ENCODE results near the gene ACOT11.
"Not testable (repeated sequence)": the region's sequence is repeated elsewhere in the genome, so short reads cannot be mapped to it uniquely, and the experiment has no call there.

ACOT11 gene

DNA sequence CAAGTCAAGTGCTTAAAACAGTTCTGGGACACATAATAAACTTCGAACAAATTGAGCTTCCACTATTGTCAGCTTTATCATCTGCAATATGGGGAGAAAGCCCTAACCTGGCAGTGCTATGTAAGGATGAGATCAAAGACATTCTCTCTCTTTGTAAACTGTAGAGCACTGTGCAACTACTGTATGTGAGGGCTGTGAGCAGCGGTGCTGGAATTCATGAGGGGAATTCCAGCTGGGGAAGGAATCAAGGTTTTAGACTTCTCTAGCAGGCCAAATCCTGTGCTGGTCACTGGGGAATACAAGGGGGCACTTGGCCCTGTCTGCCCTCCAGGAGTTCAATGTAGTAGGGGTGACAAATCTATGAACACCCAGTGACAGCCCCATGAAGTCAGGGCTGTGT lies 66.0 kb downstream of the ACOT11 start:
- Mint-ChIP-seq H3K27ac (ENCODE audit: low read depth) (no peak overlapping the region), H3K9me3 (no peaks in the 10 kb centered on the region), H3K27me3 (peaks cover 25% of the 10 kb centered on the region), H3K4me3 (no peak overlapping the region), H3K36me3 (ENCODE audit: insufficient read depth) (no peaks in the 10 kb centered on the region), H3K4me1 (no peaks in the 10 kb centered on the region)
- DNase-seq (ENCODE audit: low spot score in 2 of 2) (no peak), ATAC-seq (replicated peaks; ENCODE audit: extremely low read depth, poor library complexity, severe bottlenecking) (no peak)

DNA sequence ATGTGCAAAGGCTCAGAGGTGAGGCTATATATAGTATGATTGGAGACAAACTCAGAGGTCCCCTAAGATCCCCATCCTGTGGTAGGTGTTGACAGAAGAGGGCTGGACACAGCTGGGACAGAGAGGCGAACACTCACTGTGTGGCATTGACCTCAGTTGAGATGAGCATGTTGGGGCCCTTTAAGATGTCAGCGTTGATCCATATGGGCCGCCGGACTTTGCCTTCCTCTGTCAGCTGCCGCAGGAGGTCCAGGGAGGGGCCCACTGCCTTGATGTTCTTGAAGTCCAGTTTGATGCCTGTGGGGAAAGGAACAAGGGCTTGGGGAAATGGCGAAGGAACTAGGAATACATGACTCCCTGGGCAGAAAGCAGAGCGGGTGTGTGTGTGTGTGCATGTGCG lies 66.5 kb downstream of the ACOT11 start:
- Mint-ChIP-seq H3K27me3 (peaks cover 25% of the 10 kb centered on the region), H3K4me1 (no peaks in the 10 kb centered on the region), H3K4me3 (no peak overlapping the region), H3K9me3 (no peaks in the 10 kb centered on the region), H3K36me3 (ENCODE audit: insufficient read depth) (no peaks in the 10 kb centered on the region), H3K27ac (ENCODE audit: low read depth) (no peak overlapping the region)
- DNase-seq (ENCODE audit: low spot score in 2 of 2) (no peak), ATAC-seq (replicated peaks; ENCODE audit: extremely low read depth, poor library complexity, severe bottlenecking) (no peak)

DNA sequence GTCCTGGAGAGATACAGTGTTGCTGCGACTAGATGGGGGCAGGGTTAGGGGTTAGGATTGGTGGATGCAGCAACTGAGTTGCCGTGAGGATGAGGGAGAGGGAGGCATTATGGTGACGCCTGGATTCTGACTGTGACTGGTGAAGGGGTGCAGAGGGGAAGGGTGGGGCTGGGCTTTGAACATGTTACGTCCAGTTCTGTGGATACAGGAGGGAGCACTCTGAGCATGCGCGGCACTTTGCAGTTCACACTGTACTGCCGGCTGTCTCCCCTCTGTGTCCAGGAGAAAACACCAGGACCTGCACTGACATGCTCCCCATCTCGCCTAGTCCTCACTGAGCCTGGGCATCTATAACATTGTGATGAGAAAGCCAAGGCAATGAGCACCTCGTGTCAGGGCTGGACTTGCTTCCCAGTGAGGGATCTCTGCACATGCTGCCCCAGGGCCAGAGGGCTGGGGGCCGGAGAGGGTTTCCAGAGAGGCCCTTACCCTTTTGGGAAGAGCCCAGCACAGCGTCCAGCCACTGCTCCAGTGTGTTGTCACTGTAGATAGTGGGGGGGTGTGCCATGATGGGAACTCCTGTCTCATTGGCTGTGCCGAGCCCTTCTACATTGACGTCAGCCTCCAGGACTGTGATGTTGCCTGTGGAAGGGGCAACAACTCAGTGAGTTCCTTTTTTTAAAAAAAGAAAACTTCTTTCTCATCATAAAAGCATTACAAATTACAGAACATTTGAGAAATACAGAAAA lies 67.7 kb downstream of the ACOT11 start:
- H3K27me3 Mint-ChIP-seq = peaks cover 31% of the 10 kb centered on the region

DNA sequence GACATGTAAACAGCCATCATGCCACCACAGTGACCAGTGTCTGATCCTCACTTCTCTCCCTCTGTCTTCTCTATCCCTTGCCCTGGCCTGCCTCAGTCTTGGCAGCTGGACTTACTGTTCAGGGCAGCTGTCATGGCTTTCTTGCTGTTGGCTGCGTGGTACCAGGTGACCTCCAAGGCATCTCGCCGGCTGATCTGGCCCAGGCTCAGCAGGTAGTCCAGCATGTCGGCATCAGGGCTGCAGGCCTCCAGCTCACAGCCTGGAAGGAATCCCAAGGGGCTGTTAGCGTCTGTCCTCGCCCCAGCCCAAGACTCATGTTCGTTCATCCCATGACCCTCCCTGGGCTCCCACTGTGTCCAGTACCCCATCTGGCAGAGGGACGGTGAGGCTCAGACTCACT lies 71.7 kb downstream of the ACOT11 start:
- ATAC-seq (replicated peaks; ENCODE audit: extremely low read depth, poor library complexity, severe bottlenecking) = no peak
- peaks cover 2% of the 10 kb centered on the region for H3K36me3 Mint-ChIP-seq (ENCODE audit: insufficient read depth)
- H3K9me3 Mint-ChIP-seq = no peaks in the 10 kb centered on the region
- peaks cover 57% of the 10 kb centered on the region for H3K27me3 Mint-ChIP-seq
- H3K27ac Mint-ChIP-seq (ENCODE audit: low read depth) = no peak overlapping the region
- no peak for DNase-seq (ENCODE audit: low spot score in 2 of 2)
- no peak overlapping the region for H3K4me3 Mint-ChIP-seq
- H3K4me1 Mint-ChIP-seq = no peaks in the 10 kb centered on the region

More for the DNA sequence above, 67.7 kb downstream of the ACOT11 start:
- ATAC-seq (replicated peaks; ENCODE audit: extremely low read depth, poor library complexity, severe bottlenecking) (no peak), DNase-seq (ENCODE audit: low spot score in 2 of 2) (no peak)
- Mint-ChIP-seq H3K36me3 (ENCODE audit: insufficient read depth) (no peaks in the 10 kb centered on the region), H3K4me3 (no peak overlapping the region), H3K27ac (ENCODE audit: low read depth) (no peak overlapping the region), H3K9me3 (no peaks in the 10 kb centered on the region), H3K4me1 (no peaks in the 10 kb centered on the region)

DNA sequence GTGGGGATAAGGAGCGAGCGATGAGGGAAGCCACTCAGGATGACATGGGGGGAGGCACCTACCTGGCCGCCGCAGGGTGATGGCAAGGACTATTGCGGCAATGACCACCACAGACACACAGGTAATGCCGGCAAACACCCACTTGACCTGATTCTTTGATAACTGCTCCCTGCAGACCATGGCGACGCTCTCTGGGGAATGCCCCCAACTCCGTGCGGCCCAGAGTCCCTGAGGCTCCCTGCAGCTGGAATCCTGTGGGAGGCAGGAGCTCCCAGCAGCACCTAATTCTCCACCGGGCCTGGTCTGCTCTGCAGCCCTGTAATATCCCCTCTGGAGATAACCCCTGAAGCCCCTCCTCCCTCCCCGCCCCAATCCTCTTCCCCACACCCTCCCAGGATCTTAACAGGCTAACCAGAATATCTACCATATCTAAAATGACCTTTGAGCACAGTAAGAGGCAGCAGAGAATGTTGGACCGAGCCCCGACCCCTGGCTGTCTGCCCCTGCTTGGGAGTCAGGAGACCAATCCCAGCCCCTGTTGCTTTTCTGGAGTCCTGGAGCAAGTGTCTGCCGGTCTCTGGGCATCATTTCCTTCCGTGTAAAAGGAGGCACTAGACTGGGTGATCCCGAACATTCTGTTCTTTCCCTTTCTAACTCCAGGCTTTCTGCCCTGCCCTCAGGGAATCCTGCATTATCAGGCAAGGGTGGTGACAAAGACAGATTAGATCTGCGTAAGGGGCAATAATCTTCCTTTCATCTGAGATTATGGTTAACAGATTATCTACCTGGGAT lies 75.4 kb downstream of the ACOT11 start, which contains the start of gene FAM151A:
Gene FAM151A, minus strand, starts transcription at position 310 of the 792 bp plus-strand sequence. Its CDS starts 130 bp downstream, at position 180.
- Mint-ChIP-seq H3K9me3 (no peaks in the 10 kb centered on the region), H3K36me3 (ENCODE audit: insufficient read depth) (peaks cover 2% of the 10 kb centered on the region), H3K27ac (ENCODE audit: low read depth) (no peak within 1 kb of the TSS), H3K4me1 (no peaks in the 10 kb centered on the region), H3K4me3 (no peak within 1 kb of the TSS), H3K27me3 (peaks cover 53% of the 10 kb centered on the region)
- ATAC-seq (replicated peaks; ENCODE audit: extremely low read depth, poor library complexity, severe bottlenecking) (no peak), DNase-seq (ENCODE audit: low spot score in 2 of 2) (no peak)

GRCh38 chr1:54624466-54625464 lies 76.7 kb downstream of the ACOT11 start:
- no peaks in the 10 kb centered on the region for H3K4me1 Mint-ChIP-seq
- H3K4me3 Mint-ChIP-seq = no peak overlapping the region
- no peaks in the 10 kb centered on the region for H3K9me3 Mint-ChIP-seq
- H3K27me3 Mint-ChIP-seq = peaks cover 51% of the 10 kb centered on the region
- ATAC-seq (replicated peaks; ENCODE audit: extremely low read depth, poor library complexity, severe bottlenecking) (no peak), DNase-seq (ENCODE audit: low spot score in 2 of 2) (no peak)
- H3K27ac Mint-ChIP-seq (ENCODE audit: low read depth) = no peak overlapping the region
- peaks cover 2% of the 10 kb centered on the region for H3K36me3 Mint-ChIP-seq (ENCODE audit: insufficient read depth)

- Mint-ChIP-seq H3K27me3 (peaks cover 53% of the 10 kb centered on the region), H3K4me3 (no peak overlapping the region), H3K27ac (ENCODE audit: low read depth) (no peak overlapping the region), H3K4me1 (no peaks in the 10 kb centered on the region), H3K36me3 (ENCODE audit: insufficient read depth) (peaks cover 2% of the 10 kb centered on the region), H3K9me3 (no peaks in the 10 kb centered on the region)
- no peak for ATAC-seq (replicated peaks; ENCODE audit: extremely low read depth, poor library complexity, severe bottlenecking)
- no peak for DNase-seq (ENCODE audit: low spot score in 2 of 2)
Observed at GRCh38 chr1:54627196-54627595, 79.2 kb downstream of the ACOT11 start.

- H3K4me1 Mint-ChIP-seq; H3K27ac Mint-ChIP-seq (ENCODE audit: low read depth); H3K36me3 Mint-ChIP-seq (ENCODE audit: insufficient read depth); ATAC-seq (replicated peaks; ENCODE audit: extremely low read depth, poor library complexity, severe bottlenecking); H3K4me3 Mint-ChIP-seq; H3K9me3 Mint-ChIP-seq; DNase-seq (ENCODE audit: low spot score in 2 of 2): not testable (repeated sequence)
- H3K27me3 Mint-ChIP-seq = peaks cover 69% of the 10 kb centered on the region
Observed at GRCh38 chr1:54635804-54636203, 87.8 kb downstream of the ACOT11 start.

DNA sequence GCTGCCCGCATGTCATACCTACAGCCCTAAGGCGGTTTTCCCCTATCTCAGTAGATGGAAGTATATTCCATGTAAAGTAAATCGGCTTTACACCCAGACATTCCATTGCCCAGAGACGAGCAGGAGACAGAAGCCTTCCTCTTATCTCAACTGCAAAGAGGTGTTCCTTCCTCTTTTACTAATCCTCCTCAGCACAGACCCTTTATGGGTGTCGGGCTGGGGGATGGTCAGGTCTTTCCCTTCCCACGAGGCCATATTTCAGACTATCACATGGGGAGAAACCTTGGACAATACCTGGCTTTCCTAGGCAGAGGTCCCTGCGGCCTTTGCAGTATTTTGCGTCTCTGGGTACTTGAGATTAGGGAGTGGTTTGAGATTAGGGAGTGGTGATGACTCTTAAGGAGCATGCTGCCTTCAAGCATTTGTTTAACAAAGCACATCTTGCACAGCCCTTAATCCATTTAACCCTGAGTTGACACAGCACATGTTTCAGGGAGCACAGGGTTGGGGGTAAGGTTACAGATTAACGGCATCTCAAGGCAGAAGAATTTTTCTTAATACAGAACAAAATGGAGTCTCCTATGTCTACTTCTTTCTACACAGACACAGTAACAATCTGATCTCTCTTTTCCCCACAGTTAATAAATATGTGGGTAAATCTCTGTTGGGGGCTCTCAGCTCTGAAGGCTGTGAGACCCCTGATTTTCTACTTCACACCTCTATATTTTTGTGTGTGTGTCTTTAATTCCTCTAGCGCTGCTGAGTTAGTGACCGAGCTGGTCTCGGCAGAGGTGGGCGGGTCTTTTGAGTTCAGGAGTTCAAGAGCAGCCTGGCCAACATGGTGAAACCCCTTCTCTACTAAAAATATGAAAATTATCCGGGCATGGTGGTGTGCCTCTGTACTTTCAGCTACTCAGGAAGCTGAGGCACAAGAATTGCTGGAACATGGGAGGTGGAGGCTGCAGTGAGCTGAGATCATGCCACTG lies 88.7 kb downstream of the ACOT11 start:
- H3K27me3 Mint-ChIP-seq = peaks cover 61% of the 10 kb centered on the region
- not testable (repeated sequence) for DNase-seq (ENCODE audit: low spot score in 2 of 2); H3K4me3 Mint-ChIP-seq; H3K9me3 Mint-ChIP-seq; H3K4me1 Mint-ChIP-seq; H3K36me3 Mint-ChIP-seq (ENCODE audit: insufficient read depth); ATAC-seq (replicated peaks; ENCODE audit: extremely low read depth, poor library complexity, severe bottlenecking); H3K27ac Mint-ChIP-seq (ENCODE audit: low read depth)

- H3K9me3 Mint-ChIP-seq = peaks cover 6% of the 10 kb centered on the region
Observed at GRCh38 chr1:54640361-54640760, 92.3 kb downstream of the ACOT11 start.

More at GRCh38 chr1:54640361-54640760, 92.3 kb downstream of the ACOT11 start:
- no peak for ATAC-seq (replicated peaks; ENCODE audit: extremely low read depth, poor library complexity, severe bottlenecking)
- Mint-ChIP-seq H3K36me3 (ENCODE audit: insufficient read depth) (peaks cover 1% of the 10 kb centered on the region), H3K27ac (ENCODE audit: low read depth) (no peak overlapping the region), H3K27me3 (peaks cover 36% of the 10 kb centered on the region), H3K4me3 (no peak overlapping the region), H3K4me1 (no peaks in the 10 kb centered on the region)
- DNase-seq (ENCODE audit: low spot score in 2 of 2) = no peak

Measured in central memory CD8-positive, alpha-beta T cell (primary cell).